ENCODE data around the gene XYLT1. TPM values are rescaled to one million over a fixed set of nuclear protein-coding genes. Genes with fewer than 3 reads are reported as not detected.

XYLT1 gene
- total RNA-seq, 1 experiment from 2014 or later: 12.5 TPM

DNA sequence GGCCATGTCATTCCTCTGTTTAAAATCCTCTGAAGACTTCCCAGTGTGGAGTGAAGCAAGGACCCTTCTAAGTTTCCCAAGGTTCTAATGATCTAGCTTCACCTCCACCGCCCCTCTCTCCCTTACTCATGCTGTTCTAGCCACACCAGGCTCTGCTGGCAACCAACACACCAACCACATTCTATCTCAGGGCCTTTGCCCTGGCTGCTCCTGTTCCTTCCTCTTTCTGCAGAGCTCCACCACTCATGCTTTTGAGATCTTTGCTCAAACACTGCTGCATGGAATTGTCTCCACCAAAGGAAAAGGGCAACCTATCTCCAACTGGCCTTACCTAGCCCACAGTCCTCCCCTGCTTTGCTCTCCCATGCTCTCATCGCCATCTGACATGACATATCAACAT is 128.7 kb downstream of the XYLT1 start:
- Histone ChIP-seq H3K36me3 (ENCODE audit: control insufficient read depth, insufficient read depth, low read length) (no peaks in the 10 kb centered on the region), H3K4me3 (ENCODE audit: low read depth, low read length) (no peak overlapping the region), H3K4me1 (no peaks in the 10 kb centered on the region), H3K9me3 (no peaks in the 10 kb centered on the region), H3K27me3 (replicated peaks; ENCODE audit: control insufficient read depth, insufficient read depth, low read length) (no peaks in the 10 kb centered on the region)
- H3K27ac Mint-ChIP-seq (ENCODE audit: unreplicated experiment): no peak overlapping the region
- ChIA-PET POLR2A (no interaction called here), CTCF (no interaction called here)
- TF ChIP-seq, protein P1, sequence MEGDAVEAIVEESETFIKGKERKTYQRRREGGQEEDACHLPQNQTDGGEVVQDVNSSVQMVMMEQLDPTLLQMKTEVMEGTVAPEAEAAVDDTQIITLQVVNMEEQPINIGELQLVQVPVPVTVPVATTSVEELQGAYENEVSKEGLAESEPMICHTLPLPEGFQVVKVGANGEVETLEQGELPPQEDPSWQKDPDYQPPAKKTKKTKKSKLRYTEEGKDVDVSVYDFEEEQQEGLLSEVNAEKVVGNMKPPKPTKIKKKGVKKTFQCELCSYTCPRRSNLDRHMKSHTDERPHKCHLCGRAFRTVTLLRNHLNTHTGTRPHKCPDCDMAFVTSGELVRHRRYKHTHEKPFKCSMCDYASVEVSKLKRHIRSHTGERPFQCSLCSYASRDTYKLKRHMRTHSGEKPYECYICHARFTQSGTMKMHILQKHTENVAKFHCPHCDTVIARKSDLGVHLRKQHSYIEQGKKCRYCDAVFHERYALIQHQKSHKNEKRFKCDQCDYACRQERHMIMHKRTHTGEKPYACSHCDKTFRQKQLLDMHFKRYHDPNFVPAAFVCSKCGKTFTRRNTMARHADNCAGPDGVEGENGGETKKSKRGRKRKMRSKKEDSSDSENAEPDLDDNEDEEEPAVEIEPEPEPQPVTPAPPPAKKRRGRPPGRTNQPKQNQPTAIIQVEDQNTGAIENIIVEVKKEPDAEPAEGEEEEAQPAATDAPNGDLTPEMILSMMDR (IDR thresholded peaks at IDR 0.05; ENCODE audit: insufficient read depth in 1 of 2, low read depth in 1 of 2, low read length in 1 of 2, severe bottlenecking in 1 of 2, unreplicated experiment in 1 of 2): no peak
- no peak for DNase-seq
- peaks cover 7% of the 10 kb centered on the region for H3K4me1 Mint-ChIP-seq (ENCODE audit: low read depth, unreplicated experiment)
- H3K36me3 Mint-ChIP-seq (ENCODE audit: insufficient read depth, unreplicated experiment): no peaks in the 10 kb centered on the region
- H3K4me3 Mint-ChIP-seq (ENCODE audit: unreplicated experiment): no peak overlapping the region
- intact Hi-C loops (cut with micrococcal nuclease; ENCODE audit: unreplicated experiment): loop anchor here (10.0 kb wide), 1 partner anchor 67 kb away; no protein-coding TSS in a partner anchor
- H3K9me3 Mint-ChIP-seq (ENCODE audit: unreplicated experiment): no peaks in the 10 kb centered on the region
- H3K27me3 Mint-ChIP-seq (ENCODE audit: insufficient read depth, unreplicated experiment): no peaks in the 10 kb centered on the region
- no TSS peak for BruUV-seq (replicated peaks)

- Mint-ChIP-seq H3K4me3 (ENCODE audit: unreplicated experiment) (no peak overlapping the region), H3K9me3 (ENCODE audit: unreplicated experiment) (no peaks in the 10 kb centered on the region), H3K36me3 (ENCODE audit: insufficient read depth, unreplicated experiment) (no peaks in the 10 kb centered on the region), H3K4me1 (ENCODE audit: low read depth, unreplicated experiment) (peaks cover 7% of the 10 kb centered on the region), H3K27me3 (ENCODE audit: insufficient read depth, unreplicated experiment) (no peaks in the 10 kb centered on the region), H3K27ac (ENCODE audit: unreplicated experiment) (no peak overlapping the region)
- no TSS peak for BruUV-seq (replicated peaks)
- no peak overlapping the region for H3K4me3 ChIP-seq (ENCODE audit: low read depth, low read length)
- DNase-seq: no peak
- H3K27me3 ChIP-seq (replicated peaks; ENCODE audit: control insufficient read depth, insufficient read depth, low read length): no peaks in the 10 kb centered on the region
- no peaks in the 10 kb centered on the region for H3K4me1 ChIP-seq
- TF ChIP-seq, protein P1 (IDR thresholded peaks at IDR 0.05; ENCODE audit: insufficient read depth in 1 of 2, low read depth in 1 of 2, low read length in 1 of 2, severe bottlenecking in 1 of 2, unreplicated experiment in 1 of 2): no peak
- no peaks in the 10 kb centered on the region for H3K9me3 ChIP-seq
- CTCF ChIA-PET: no interaction called here
- intact Hi-C loops (cut with micrococcal nuclease; ENCODE audit: unreplicated experiment): loop anchor here (10.0 kb wide), 1 partner anchor 66 kb away; no protein-coding TSS in a partner anchor
- POLR2A ChIA-PET: no interaction called here
- H3K36me3 ChIP-seq (ENCODE audit: control insufficient read depth, insufficient read depth, low read length): no peaks in the 10 kb centered on the region
These were observed 130.0 kb downstream of the XYLT1 start for GRCh38 chr16:17340804-17341203.

DNA sequence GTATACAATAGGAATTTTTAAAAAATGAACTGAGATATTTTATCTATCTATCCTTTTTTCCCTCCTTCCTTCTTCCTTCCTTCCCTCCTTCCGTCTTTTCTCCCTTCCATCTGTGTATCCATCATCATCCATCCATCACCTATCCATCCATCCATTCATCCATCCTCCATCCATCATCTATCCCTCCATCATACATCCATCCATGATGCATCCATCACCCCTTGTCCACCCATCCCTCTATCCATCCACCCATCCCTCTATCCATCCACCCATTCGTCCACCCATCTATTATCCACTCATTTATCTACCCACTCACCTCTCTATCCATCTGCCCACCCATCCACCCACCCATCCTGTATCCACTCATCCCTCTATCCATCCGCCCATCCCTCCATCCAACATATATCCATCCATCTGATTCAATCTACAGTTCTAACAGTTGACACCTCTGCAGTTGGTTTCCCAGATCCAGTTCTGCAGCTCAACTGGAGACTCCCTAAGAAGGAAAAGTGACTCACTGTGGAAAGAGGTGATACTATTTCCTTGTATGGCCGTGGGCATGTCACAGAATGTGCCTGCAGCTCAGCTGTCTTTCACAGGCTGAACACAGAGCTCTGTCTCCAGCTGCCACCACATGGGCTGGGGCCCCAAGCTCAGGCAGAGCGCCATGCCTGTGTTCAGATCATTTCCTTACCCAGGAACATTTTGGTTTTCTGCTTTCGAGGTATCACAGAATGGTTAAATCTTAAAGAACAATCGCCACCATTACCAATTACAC is 130.8 kb downstream of the XYLT1 start:
- CTCF ChIA-PET: no interaction called here

More for the DNA sequence above, 130.8 kb downstream of the XYLT1 start:
- Histone ChIP-seq H3K4me3 (ENCODE audit: low read depth, low read length) (no peak overlapping the region), H3K4me1 (no peaks in the 10 kb centered on the region), H3K27me3 (replicated peaks; ENCODE audit: control insufficient read depth, insufficient read depth, low read length) (no peaks in the 10 kb centered on the region), H3K9me3 (no peaks in the 10 kb centered on the region), H3K36me3 (ENCODE audit: control insufficient read depth, insufficient read depth, low read length) (no peaks in the 10 kb centered on the region)
- Mint-ChIP-seq H3K27ac (ENCODE audit: unreplicated experiment) (no peak overlapping the region), H3K36me3 (ENCODE audit: insufficient read depth, unreplicated experiment) (no peaks in the 10 kb centered on the region), H3K4me1 (ENCODE audit: low read depth, unreplicated experiment) (peaks cover 7% of the 10 kb centered on the region), H3K27me3 (ENCODE audit: insufficient read depth, unreplicated experiment) (no peaks in the 10 kb centered on the region), H3K9me3 (ENCODE audit: unreplicated experiment) (no peaks in the 10 kb centered on the region), H3K4me3 (ENCODE audit: unreplicated experiment) (no peak overlapping the region)
- peak in 1 of 2 experiments; percentile 8 for DNase-seq
- BruUV-seq (replicated peaks): no TSS peak
- TF ChIP-seq, protein P1 (IDR thresholded peaks at IDR 0.05; ENCODE audit: insufficient read depth in 1 of 2, low read depth in 1 of 2, low read length in 1 of 2, severe bottlenecking in 1 of 2, unreplicated experiment in 1 of 2): no peak
- intact Hi-C loops (cut with micrococcal nuclease; ENCODE audit: unreplicated experiment): loop anchor here (10.0 kb wide), 1 partner anchor 65 kb away; no protein-coding TSS in a partner anchor
- POLR2A ChIA-PET: no interaction called here
